H1 (cell line): Measurements from ENCODE around the gene MYO1D.

Experiments
- CTCF ChIP-seq, 3 experiments: IDR thresholded peaks; 1 replicate in 2 of 3; 2 replicates in 1 of 3; pipeline versions ENCODE4 v1.5.1 to v1.6.1; 2011; ENCODE audit warnings: low read length in 3 of 3, mild to moderate bottlenecking in 3 of 3, inconsistent platforms in 2 of 3, low read depth in 1 of 3, moderate library complexity in 1 of 3; ENCODE audit not compliant: insufficient read depth in 1 of 3; ENCODE audit errors: control extremely low read depth in 1 of 3
- EP300 ChIP-seq, 2 experiments: IDR thresholded peaks; 1 replicate in 1 of 2; 2 replicates in 1 of 2; pipeline ENCODE4 v1.6.1; 2011 to 2012; ENCODE audit warnings: low read depth in 2 of 2, low read length in 2 of 2, mild to moderate bottlenecking in 2 of 2, borderline replicate concordance in 1 of 2, inconsistent platforms in 1 of 2, moderate library complexity in 1 of 2
- EZH2 ChIP-seq: fragments of 200-600 bp; sonication (generic); IDR thresholded peaks from 2 replicates; pipeline ENCODE4 v1.7.1; 2012; ENCODE audit warnings: low read depth, mild to moderate bottlenecking, moderate library complexity, low read length, inconsistent platforms; ENCODE audit not compliant: severe bottlenecking
- GABPA ChIP-seq: IDR thresholded peaks from 2 replicates; pipeline ENCODE4 v1.6.1; 2011; ENCODE audit warnings: mild to moderate bottlenecking, low read length, moderate library complexity, borderline replicate concordance; ENCODE audit not compliant: insufficient read depth
- JUND ChIP-seq: IDR thresholded peaks from 2 replicates; pipeline ENCODE4 v1.6.1; 2011; ENCODE audit warnings: mild to moderate bottlenecking, improper control_type of control experiment, low read length
- KDM4A ChIP-seq: IDR thresholded peaks from one replicate; pipeline ENCODE4 v1.7.1; 2012; ENCODE audit warnings: low read depth, mild to moderate bottlenecking, moderate library complexity, low read length, inconsistent platforms; ENCODE audit not compliant: severe bottlenecking
- POLR2A ChIP-seq, 2 experiments: IDR thresholded peaks; 1 replicate in 1 of 2; 2 replicates in 1 of 2; pipeline ENCODE4 v1.6.1; 2011; ENCODE audit warnings: low read depth in 2 of 2, low read length in 2 of 2, mild to moderate bottlenecking in 2 of 2; ENCODE audit errors: control extremely low read depth in 1 of 2
- POLR2AphosphoS5 ChIP-seq: IDR thresholded peaks from 2 replicates; pipeline ENCODE4 v1.6.1; 2011; ENCODE audit warnings: low read depth, low read length
- SRF ChIP-seq: IDR thresholded peaks from 2 replicates; pipeline ENCODE4 v1.6.1; 2011; ENCODE audit warnings: mild to moderate bottlenecking, low read depth, low read length, moderate library complexity

GRCh38 chr17:32471652-32472051 lies 405.3 kb downstream of the MYO1D start:
- TF ChIP-seq EZH2 (no peak), JUND (no peak), CTCF (IDR thresholded peaks at IDR 0.05; ENCODE audit: control extremely low read depth in 1 of 3, insufficient read depth in 1 of 3, low read depth in 1 of 3, low read length in 3 of 3) (no peak), POLR2AphosphoS5 (no peak), EP300 (IDR thresholded peaks at IDR 0.05; ENCODE audit: borderline replicate concordance in 1 of 2, low read depth in 2 of 2, low read length in 2 of 2) (no peak), KDM4A (no peak), GABPA (no peak), SRF (no peak), POLR2A (IDR thresholded peaks at IDR 0.05; ENCODE audit: control extremely low read depth in 1 of 2, low read depth in 2 of 2, low read length in 2 of 2) (no peak)
